Spinal cord (tissue), 10 donors: ENCODE data around the gene KIF1C. TPM values are rescaled to one million over a fixed set of nuclear protein-coding genes. Genes with fewer than 3 reads are reported as not detected.
"Not testable (repeated sequence)": the region's sequence is repeated elsewhere in the genome, so short reads cannot be mapped to it uniquely, and the experiment has no call there.

Source experiments
- DNase-seq, 6 donors: peaks; one replicate each; pipeline versions ENCODE4 v3.0.0 to v3.0.0-alpha.2; 2013 to 2015; ENCODE audit warnings: low spot score in 6 of 6, low read depth in 4 of 6
- H3K27ac ChIP-seq: one replicate; pipeline ENCODE4 v1.5.1; 2013; ENCODE audit warnings: low read depth, low read length, control low read depth
- H3K27me3 ChIP-seq: one replicate; pipeline ENCODE4 v1.6.1; 2013; ENCODE audit warnings: low read length; ENCODE audit not compliant: control insufficient read depth, insufficient read depth
- H3K36me3 ChIP-seq: one replicate; pipeline ENCODE4 v1.6.1; 2013; ENCODE audit warnings: low read length; ENCODE audit not compliant: control insufficient read depth, insufficient read depth
- H3K4me1 ChIP-seq: one replicate; pipeline ENCODE4 v1.6.1; 2013; ENCODE audit warnings: low read length; ENCODE audit not compliant: control insufficient read depth, insufficient read depth
- H3K4me3 ChIP-seq: one replicate; pipeline ENCODE4 v1.5.1; 2013; ENCODE audit warnings: low read depth, low read length, control low read depth
- H3K9me3 ChIP-seq: one replicate; pipeline ENCODE4 v1.6.1; 2013; ENCODE audit warnings: low read length; ENCODE audit not compliant: control insufficient read depth, insufficient read depth
- WGBS: methylation state at CpG from one replicate; pipeline ENCODE4 v1.1.5; 2013; ENCODE audit warnings: missing lambda C conversion rate; ENCODE audit not compliant: insufficient coverage; 5-methylcytosine and 5-hydroxymethylcytosine counted together
- polyA plus RNA-seq, 2 donors: library from polyadenylated mRNA; unstranded; fragments of 120-200 nt; gene quantifications; one replicate each; pipeline ENCODE4 v1.2.1, GENCODE V29; 2013; ENCODE audit not compliant: insufficient read length in 2 of 2
- total RNA-seq, 2 donors: library from RNA; depleted of rRNA in 1 of 2; stranded (reverse); fragments of 120-200 nt in 1 of 2; fragments of >200 nt in 1 of 2; gene quantifications; one replicate each; pipeline versions ENCODE4 v1.2.3 to v1.2.4, GENCODE V29; 2013 to 2014
- donor health status: healthy.

The KIF1C gene
- total and polyA plus RNA-seq, 4 donors = 24.4 to 56.0 (median 47.0) TPM

GRCh38 chr17:5022171-5022711 lies 24.5 kb downstream of the KIF1C start:
- Histone ChIP-seq H3K4me1 (no peaks in the 10 kb centered on the region), H3K9me3 (no peaks in the 10 kb centered on the region), H3K27ac (no peak overlapping the region), H3K36me3 (peaks cover 73% of the 10 kb centered on the region), H3K27me3 (no peaks in the 10 kb centered on the region), H3K4me3 (no peak overlapping the region)
- no peak for DNase-seq
- 95% methylated on average over 27 of the region's 30 CpGs for WGBS

- H3K9me3 ChIP-seq = no peaks in the 10 kb centered on the region
- peaks cover 63% of the 10 kb centered on the region for H3K36me3 ChIP-seq
- no peak overlapping the region for H3K27ac ChIP-seq
- no peak for DNase-seq
- no peaks in the 10 kb centered on the region for H3K4me1 ChIP-seq
- 92% methylated on average over 23 of the region's 29 CpGs for WGBS
- H3K27me3 ChIP-seq = no peaks in the 10 kb centered on the region
- H3K4me3 ChIP-seq = no peak overlapping the region
Observed at GRCh38 chr17:5023588-5024147, 25.9 kb downstream of the KIF1C start.

GRCh38 chr17:5024604-5025003 lies 26.9 kb downstream of the KIF1C start:
- Histone ChIP-seq H3K4me3 (no peak overlapping the region), H3K27me3 (no peaks in the 10 kb centered on the region), H3K27ac (no peak overlapping the region), H3K4me1 (no peaks in the 10 kb centered on the region), H3K36me3 (peaks cover 55% of the 10 kb centered on the region), H3K9me3 (no peaks in the 10 kb centered on the region)
- WGBS = 100% methylated on average over 2 of the region's 4 CpGs
- no peak for DNase-seq

GRCh38 chr17:5027299-5027698 lies 29.5 kb downstream of the KIF1C start:
- Histone ChIP-seq H3K9me3 (no peaks in the 10 kb centered on the region), H3K27me3 (no peaks in the 10 kb centered on the region), H3K4me1 (peaks cover 7% of the 10 kb centered on the region), H3K4me3 (no peak overlapping the region), H3K36me3 (peaks cover 28% of the 10 kb centered on the region), H3K27ac (no peak overlapping the region)
- DNase-seq = no peak
- WGBS = 88% methylated on average over 5 of the region's 6 CpGs

GRCh38 chr17:5027916-5028315 lies 30.2 kb downstream of the KIF1C start:
- Histone ChIP-seq H3K36me3 (peaks cover 21% of the 10 kb centered on the region), H3K9me3 (no peaks in the 10 kb centered on the region), H3K27ac (no peak overlapping the region), H3K27me3 (no peaks in the 10 kb centered on the region), H3K4me1 (peaks cover 8% of the 10 kb centered on the region), H3K4me3 (no peak overlapping the region)
- DNase-seq = no peak
- WGBS = 76% methylated on average over 3 of the region's 5 CpGs

- peaks cover 12% of the 10 kb centered on the region for H3K27me3 ChIP-seq
- not testable (repeated sequence) for H3K4me3 ChIP-seq, DNase-seq, H3K4me1 ChIP-seq, H3K9me3 ChIP-seq, H3K27ac ChIP-seq, H3K36me3 ChIP-seq
- no CpG with 5 or more reads among the region's 2 CpGs for WGBS
Observed at GRCh38 chr17:5030168-5030567, 32.4 kb downstream of the KIF1C start.

- peak overlapping the region; percentile 48 for H3K4me3 ChIP-seq
- peaks cover 16% of the 10 kb centered on the region for H3K27me3 ChIP-seq
- DNase-seq = peak; percentile 43 to 94 (median 70)
- 4% methylated on average over 19 of the region's 48 CpGs for WGBS
- no peaks in the 10 kb centered on the region for H3K9me3 ChIP-seq
- peaks cover 5% of the 10 kb centered on the region for H3K36me3 ChIP-seq
- peak overlapping the region; percentile 16 for H3K27ac ChIP-seq
- peaks cover 14% of the 10 kb centered on the region for H3K4me1 ChIP-seq
Observed at GRCh38 chr17:5031365-5032082, 33.8 kb downstream of the KIF1C start.

GRCh38 chr17:5032865-5033264 lies 35.1 kb downstream of the KIF1C start:
- Histone ChIP-seq H3K27ac (no peak overlapping the region), H3K4me1 (peaks cover 14% of the 10 kb centered on the region), H3K36me3 (peaks cover 5% of the 10 kb centered on the region), H3K9me3 (no peaks in the 10 kb centered on the region), H3K4me3 (no peak overlapping the region), H3K27me3 (peaks cover 16% of the 10 kb centered on the region)
- WGBS = 97% methylated on average over 6 of the region's 6 CpGs
- no peak for DNase-seq

GRCh38 chr17:5033352-5034015 lies 35.7 kb downstream of the KIF1C start:
- H3K4me1 ChIP-seq = peaks cover 14% of the 10 kb centered on the region
- DNase-seq = no peak
- WGBS = 82% methylated on average over 12 of the region's 13 CpGs
- H3K4me3 ChIP-seq = no peak overlapping the region
- peaks cover 5% of the 10 kb centered on the region for H3K36me3 ChIP-seq
- peaks cover 16% of the 10 kb centered on the region for H3K27me3 ChIP-seq
- no peaks in the 10 kb centered on the region for H3K9me3 ChIP-seq
- H3K27ac ChIP-seq = no peak overlapping the region
